ENCODE measurements around the gene NTPCR.

- TF ChIP-seq CTCF (conservative IDR thresholded peaks at IDR 0.05) (no peak), ZFX (IDR thresholded peaks at IDR 0.05) (no peak)
Observed at GRCh38 chr1:232958067-232958466, 7.7 kb downstream of the NTPCR start.

Measured in C4-2B (cell line).